Measurements from ENCODE around the gene BARD1. TPM values are rescaled to one million over a fixed set of nuclear protein-coding genes. Genes with fewer than 3 reads are reported as not detected.
"Not testable (repeated sequence)": the region's sequence is repeated elsewhere in the genome, so short reads cannot be mapped to it uniquely, and the experiment has no call there.

The BARD1 gene
- total RNA-seq, 2 donors from 2014 or later = 8.4 to 12.0 TPM

DNA sequence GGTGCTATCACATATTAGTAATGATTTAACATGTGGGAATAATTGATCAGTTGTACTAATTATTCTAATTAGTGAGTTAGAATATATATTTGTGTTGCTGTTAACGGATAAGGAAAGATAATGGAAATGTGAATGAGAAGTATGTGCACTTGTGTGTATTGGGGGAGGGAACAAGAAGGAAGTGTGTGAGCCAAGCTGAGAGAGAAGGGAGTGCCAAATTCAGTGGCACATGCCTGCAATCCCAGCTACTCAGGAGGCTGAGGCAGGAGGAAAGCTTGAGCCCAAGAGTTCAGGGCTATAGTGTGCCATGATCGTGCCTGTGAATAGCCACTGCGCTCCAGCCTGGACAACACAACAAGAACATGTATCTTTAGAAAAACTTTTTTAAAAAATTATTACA, 9.3 kb downstream of the BARD1 start:
- no peaks in the 10 kb centered on the region for H3K36me3 ChIP-seq
- no peaks in the 10 kb centered on the region for H3K27me3 ChIP-seq (replicated peaks; ENCODE audit: insufficient read depth)
- no peaks in the 10 kb centered on the region for H3K4me1 ChIP-seq (replicated peaks)
- no peaks in the 10 kb centered on the region for H3K9me3 ChIP-seq
- no peak overlapping the region for H3K27ac ChIP-seq
- TF ChIP-seq POLR2AphosphoS5 (IDR thresholded peaks at IDR 0.05) = no peak
- no peak for TF ChIP-seq CTCF (IDR thresholded peaks at IDR 0.05)
- TF ChIP-seq POLR2A (IDR thresholded peaks at IDR 0.05) = no peak
- no peak overlapping the region for H3K4me3 ChIP-seq
- no peak for DNase-seq (ENCODE audit: low spot score)
- 78% methylated on average over 3 of the region's 3 CpGs for WGBS
- intact Hi-C loops (cut with DNase I) = no loop called here

DNA sequence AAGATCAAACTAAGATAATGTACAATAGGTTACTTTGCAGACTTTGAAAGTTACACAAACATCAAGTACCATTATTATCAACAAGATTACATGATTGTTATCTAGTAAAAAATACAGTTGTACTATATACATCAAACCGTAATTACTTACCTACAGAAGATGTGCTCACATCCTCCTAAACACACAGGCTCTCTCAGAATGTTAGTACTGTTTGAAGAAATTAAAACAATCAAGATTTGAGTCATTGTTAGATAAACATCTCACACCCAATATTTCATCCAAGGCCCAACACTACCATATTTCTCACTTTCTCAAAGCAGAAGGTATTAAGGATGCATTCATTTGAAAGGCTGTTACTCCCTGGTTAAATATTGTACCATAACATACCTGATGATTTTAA, 12.6 kb downstream of the BARD1 start:
- H3K27ac ChIP-seq = no peak overlapping the region
- 87% methylated on average over 1 of the region's 1 CpG for WGBS

DNA sequence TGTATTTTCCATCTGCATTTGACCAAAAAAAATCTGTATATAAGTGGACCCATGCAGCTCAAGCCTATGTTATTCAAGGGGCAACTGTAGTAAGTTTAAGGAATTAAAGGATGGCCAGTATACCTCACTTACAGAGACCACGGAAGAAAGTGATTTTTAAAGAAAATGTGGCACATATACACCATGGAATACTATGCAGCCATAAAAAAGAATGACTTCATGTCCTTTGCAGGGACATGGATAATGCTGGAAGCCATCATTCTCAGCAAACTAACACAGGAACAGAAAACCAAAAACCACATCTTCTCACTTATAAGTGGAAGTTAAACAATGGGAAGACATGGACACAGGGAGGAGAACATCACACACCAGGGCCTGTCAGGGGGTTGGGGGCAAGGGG, 26.3 kb downstream of the BARD1 start:
- H3K36me3 ChIP-seq; H3K4me3 ChIP-seq; H3K27me3 ChIP-seq (replicated peaks; ENCODE audit: insufficient read depth); H3K4me1 ChIP-seq (replicated peaks); intact Hi-C loops (cut with DNase I); H3K27ac ChIP-seq; DNase-seq (ENCODE audit: low spot score); H3K9me3 ChIP-seq: not testable (repeated sequence)
- WGBS = 91% methylated on average over 1 of the region's 1 CpG

More for the DNA sequence above, 12.6 kb downstream of the BARD1 start:
- no peaks in the 10 kb centered on the region for H3K4me1 ChIP-seq (replicated peaks)
- no peaks in the 10 kb centered on the region for H3K9me3 ChIP-seq
- H3K36me3 ChIP-seq = no peaks in the 10 kb centered on the region
- no peak overlapping the region for H3K4me3 ChIP-seq
- no peak for TF ChIP-seq POLR2AphosphoS5 (IDR thresholded peaks at IDR 0.05)
- TF ChIP-seq POLR2A (IDR thresholded peaks at IDR 0.05) = no peak
- no peak for TF ChIP-seq CTCF (IDR thresholded peaks at IDR 0.05)
- no peaks in the 10 kb centered on the region for H3K27me3 ChIP-seq (replicated peaks; ENCODE audit: insufficient read depth)
- intact Hi-C loops (cut with DNase I) = no loop called here
- no peak for DNase-seq (ENCODE audit: low spot score)

- no peaks in the 10 kb centered on the region for H3K27me3 ChIP-seq (replicated peaks; ENCODE audit: insufficient read depth)
- WGBS = 95% methylated on average over 1 of the region's 1 CpG
- no peaks in the 10 kb centered on the region for H3K4me1 ChIP-seq (replicated peaks)
- H3K9me3 ChIP-seq = no peaks in the 10 kb centered on the region
- intact Hi-C loops (cut with DNase I) = no loop called here
- no peak overlapping the region for H3K27ac ChIP-seq
- H3K36me3 ChIP-seq = no peaks in the 10 kb centered on the region
- DNase-seq (ENCODE audit: low spot score) = no peak
- TF ChIP-seq POLR2A (IDR thresholded peaks at IDR 0.05) (no peak), POLR2AphosphoS5 (IDR thresholded peaks at IDR 0.05) (no peak), CTCF (IDR thresholded peaks at IDR 0.05) (no peak)
- H3K4me3 ChIP-seq = no peak overlapping the region
Observed at GRCh38 chr2:214782671-214783070, 26.8 kb downstream of the BARD1 start.

DNA sequence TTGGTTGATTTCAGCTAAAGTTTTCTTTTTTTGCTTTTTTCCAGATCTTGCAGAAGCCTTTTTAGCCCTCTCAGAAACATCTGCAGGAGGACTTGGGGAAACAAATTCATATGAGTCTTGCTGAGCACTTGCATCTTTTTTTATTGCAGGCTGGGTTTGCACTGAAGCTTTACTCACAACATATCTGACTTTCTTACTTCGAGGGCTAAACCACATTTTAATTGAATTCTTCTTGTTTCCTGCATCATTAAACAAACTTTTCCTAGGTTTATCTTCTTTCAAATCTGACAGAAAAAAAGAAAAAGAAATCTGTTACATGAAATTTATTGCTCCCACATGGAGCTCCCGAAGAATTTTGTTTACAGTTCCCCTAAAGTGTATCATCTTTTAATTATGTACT, 28.3 kb downstream of the BARD1 start:
- no peak overlapping the region for H3K4me3 ChIP-seq
- no peaks in the 10 kb centered on the region for H3K9me3 ChIP-seq
- no peaks in the 10 kb centered on the region for H3K4me1 ChIP-seq (replicated peaks)
- H3K27me3 ChIP-seq (replicated peaks; ENCODE audit: insufficient read depth) = no peaks in the 10 kb centered on the region
- intact Hi-C loops (cut with DNase I) = no loop called here
- H3K27ac ChIP-seq = no peak overlapping the region
- no peak for TF ChIP-seq CTCF (IDR thresholded peaks at IDR 0.05)
- TF ChIP-seq POLR2A (IDR thresholded peaks at IDR 0.05) = no peak
- TF ChIP-seq POLR2AphosphoS5 (IDR thresholded peaks at IDR 0.05) = no peak
- no peak for DNase-seq (ENCODE audit: low spot score)
- no peaks in the 10 kb centered on the region for H3K36me3 ChIP-seq
- WGBS = 42% methylated on average over 2 of the region's 2 CpGs
